SK-MEL-5 (cell line): ENCODE results near the gene LAG3. TPM values are rescaled to one million over a fixed set of nuclear protein-coding genes. Genes with fewer than 3 reads are reported as not detected.

Experiments
- DNase-seq: peaks from one replicate; pipeline ENCODE4 v3.0.0-alpha.2; 2016; ENCODE audit warnings: low read depth, low spot score
- in situ Hi-C: cut with HindIII; loops from 2 replicates; pipeline ENCODE4 v1.10.0; 2016; ENCODE audit warnings: low sequenced_read_pairs, high pct_unique_total_duplicates, low pct_unique_long_range_greater_than_20kb
- total RNA-seq: library from RNA; depleted of rRNA; stranded (reverse); fragments of >200 nt; shearing (Covaris generic); gene quantifications from 2 replicates; pipeline ENCODE4 v1.2.3, GENCODE V29; 2014

The LAG3 gene
- total RNA-seq, 1 experiment from 2014 or later, result not detected

DNA sequence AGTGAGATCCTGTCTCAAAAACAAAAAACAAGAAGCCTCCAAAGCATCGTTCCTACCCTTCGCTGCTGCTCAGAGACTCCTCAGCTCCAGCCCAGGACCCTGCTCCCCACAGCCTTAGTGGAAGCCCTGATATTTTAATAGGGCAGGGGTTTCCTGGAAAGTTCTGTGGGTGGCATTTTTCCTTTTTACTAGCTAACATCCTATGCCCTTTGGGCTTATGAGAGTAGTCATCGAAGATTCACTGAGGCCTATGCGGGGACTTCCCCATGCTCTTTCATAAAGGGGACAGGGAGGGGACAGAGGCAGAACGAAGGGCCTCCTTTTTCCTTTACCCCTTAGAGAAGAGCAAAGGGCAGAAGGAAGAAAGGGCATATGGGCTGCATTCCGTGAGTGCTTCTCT lies 8.3 kb downstream of the LAG3 start:
- in situ Hi-C loops, result no loop called here
- no peak for DNase-seq

DNA sequence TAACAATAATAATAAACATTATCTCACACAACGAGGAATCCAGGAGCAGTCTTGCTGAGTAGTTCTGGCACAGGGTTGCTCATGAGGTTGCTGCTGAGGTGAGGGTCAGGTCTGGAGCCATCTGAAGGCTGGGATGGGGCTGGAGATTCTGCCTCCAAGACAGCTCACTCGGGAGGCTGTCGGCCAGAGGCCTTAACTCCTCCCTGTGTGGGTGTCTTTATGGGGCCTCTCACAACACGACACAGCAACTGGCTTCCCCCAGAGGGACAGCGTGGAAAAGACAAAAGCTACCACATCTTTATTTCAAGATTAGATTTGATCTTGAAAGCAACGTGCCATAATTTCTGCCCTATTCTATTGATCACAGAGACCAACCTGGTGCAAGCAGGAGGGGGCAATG lies 9.8 kb downstream of the LAG3 start:
- DNase-seq, result no peak
- in situ Hi-C loops, result no loop called here

DNA sequence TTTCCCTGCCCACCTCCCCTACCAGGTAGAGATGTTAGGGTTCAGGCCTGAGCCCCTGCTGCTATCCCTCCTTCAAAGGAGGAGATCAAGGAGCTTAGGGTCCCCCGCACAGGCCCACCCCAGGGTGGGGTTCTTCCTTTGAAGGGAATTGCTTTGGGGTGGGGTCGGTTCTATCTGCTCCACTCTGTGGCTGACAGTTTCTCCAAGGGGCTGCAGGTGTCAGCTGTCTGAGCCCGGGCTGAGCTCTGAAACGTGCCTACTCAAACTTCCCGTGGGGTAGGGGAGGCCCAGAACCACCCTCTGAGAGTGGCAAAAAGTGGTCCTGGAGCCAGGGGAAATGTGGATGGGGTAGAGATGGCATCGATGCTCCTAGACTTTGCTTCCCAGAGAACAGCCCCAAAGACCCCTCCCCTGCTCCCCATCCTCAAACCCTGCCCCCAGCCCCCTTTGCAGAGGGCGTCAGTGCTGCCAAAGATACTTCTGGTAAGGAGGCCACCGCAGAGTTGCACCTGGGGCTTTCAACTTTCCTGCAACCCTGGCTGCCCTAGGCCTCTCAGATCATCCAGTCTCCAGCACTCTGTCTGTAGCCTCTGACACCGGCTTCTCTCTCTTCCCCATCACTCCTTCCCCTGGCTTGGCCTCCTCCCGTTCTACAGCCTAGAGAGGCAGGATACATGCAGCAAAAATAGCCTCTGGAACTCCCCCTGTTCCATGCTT lies 10.7 kb downstream of the LAG3 start:
- in situ Hi-C loops, result no loop called here
- no peak for DNase-seq

DNA sequence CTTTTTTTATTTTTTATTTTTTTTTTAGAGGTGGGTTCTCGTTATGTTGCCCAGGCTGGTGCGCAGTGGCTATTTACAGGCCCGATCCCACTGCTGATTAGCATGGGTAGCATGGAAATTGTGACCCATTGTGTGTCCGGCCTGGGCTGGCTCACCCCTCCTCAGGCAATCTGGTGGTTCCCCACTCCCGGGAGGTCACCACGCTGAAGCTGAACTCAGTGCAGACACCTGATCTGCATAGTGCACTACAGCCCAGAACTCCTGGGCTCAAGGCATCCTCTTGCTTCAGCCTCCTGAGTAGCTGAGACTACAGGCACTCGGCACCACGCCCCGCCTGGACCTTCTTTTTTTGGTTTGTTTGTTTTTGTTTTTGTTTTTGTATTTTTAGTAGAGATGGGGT lies 11.5 kb downstream of the LAG3 start:
- DNase-seq, result no peak
- in situ Hi-C loops, result no loop called here

DNA sequence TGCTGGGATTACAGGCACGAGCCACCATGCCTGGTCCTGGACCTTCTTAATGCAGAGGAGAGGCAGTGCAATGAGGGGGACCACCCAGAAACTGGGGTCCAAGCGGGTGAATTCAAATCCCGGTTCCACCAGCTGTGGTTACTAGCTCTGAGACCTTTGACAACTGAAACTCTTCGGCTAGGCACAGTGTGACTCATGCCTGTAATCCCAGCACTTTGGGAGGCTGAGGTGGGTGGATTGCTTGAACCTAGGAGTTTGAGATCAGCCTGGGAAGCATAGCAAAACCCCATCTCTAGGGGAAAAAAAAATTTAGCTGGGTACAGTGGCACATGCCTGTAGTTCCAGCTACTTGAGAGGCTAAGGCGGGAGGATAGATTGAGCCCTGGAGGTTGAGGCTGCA lies 12.0 kb downstream of the LAG3 start:
- in situ Hi-C loops, result no loop called here
- no peak for DNase-seq

DNA sequence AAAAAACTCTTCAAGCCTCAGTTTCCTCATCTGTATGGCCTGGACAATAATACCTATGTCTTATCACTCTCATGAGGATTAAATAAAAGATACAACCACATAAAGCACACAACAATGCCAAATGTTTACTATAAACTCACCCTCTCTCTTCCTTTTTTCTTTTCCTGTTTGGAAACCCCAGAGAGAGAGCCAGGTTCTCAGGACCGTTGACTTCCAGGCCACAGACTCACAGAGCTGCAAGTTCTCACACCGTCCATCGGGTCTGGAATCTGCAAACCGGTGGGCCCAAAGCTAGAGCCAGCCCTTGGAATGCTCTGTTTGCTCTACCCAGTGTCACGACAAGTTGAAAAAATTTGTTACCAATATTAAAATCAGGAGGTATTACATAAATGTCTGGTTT lies 12.4 kb downstream of the LAG3 start:
- DNase-seq, result no peak
- in situ Hi-C loops, result no loop called here

DNA sequence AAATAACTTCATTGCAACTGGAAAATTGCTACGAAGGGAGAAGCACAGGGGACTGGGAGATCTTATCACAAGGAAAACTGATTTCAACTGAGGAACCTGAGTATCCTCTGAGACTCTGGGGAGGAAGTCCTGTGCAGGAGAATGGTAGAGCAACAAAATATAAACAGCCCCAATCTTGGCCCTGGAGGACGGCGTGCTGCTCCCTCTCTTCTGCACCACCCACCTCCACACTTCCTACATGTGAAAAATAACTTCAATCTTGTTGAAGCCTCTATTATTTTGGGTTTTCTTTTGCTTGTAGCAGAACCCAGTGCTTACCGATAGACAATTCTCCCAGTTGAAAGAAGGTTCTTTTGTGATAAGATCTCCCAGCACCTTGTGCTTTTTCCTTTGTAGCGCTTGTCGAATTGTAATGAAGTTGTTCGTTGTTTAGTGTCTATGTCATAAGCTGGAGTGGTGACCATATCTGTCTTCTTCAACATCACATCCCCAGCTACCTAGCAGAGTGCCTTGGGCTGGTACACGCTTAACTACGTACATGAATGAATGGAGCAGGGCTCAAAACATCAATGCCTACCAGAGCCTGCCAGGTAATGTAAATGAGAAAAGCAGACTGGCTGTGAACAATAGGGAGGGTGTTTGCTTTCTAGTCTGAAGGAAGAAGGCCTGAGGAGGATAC lies 14.2 kb downstream of the LAG3 start:
- in situ Hi-C loops, result no loop called here
- DNase-seq, result no peak

DNA sequence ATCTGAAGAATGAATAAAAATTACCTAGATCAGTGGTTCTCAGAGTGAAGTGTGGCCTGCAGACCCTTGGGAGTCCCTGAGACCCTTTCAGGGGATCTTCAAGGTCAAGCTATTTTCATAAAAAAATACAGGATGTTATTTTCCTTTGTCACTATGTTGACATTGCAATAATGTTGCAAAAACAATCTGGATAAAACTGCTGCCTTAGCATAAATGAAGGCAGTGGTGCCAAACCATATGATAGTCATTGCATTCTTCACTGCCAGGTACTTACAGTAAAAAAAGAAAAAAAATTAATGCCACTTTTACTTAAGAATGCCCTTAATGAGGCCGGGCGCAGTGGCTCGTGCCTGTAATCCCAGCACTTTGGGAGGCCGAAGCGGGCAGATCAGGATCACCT lies 15.0 kb downstream of the LAG3 start:
- no peak for DNase-seq
- in situ Hi-C loops, result no loop called here

DNA sequence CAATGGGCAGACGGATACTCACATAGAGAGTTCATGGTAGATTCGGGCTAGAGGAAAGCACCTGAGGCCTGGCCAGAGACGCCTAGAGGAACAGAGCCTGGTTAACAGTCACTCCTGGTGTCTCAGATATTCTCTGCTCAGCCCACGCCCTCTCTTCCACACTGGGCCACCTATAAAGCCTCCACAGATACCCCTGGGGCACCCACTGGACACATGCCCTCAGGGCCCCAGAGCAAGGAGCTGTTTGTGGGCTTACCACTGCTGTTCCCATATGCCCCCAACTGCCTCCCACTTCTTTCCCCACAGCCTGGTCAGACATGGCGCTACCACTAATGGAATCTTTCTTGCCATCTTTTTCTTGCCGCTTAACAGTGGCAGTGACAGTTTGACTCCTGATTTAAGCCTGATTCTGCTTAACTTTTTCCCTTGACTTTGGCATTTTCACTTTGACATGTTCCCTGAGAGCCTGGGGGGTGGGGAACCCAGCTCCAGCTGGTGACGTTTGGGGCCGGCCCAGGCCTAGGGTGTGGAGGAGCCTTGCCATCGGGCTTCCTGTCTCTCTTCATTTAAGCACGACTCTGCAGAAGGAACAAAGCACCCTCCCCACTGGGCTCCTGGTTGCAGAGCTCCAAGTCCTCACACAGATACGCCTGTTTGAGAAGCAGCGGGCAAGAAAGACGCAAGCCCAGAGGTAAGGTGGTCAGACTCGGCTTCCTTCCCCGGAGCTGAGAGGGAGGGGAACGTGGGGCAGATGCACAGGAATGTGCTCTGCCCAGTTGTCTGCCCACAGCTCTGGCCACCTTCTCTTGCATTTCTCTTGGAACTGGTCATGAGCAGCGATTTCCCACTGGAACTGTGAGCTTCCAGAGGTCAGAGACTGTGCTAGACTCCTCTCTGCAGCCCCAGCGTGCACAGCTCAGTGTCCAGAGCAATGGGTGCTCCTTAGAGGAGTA lies 16.9 kb downstream of the LAG3 start, which contains the start of gene CD4:
Gene CD4 (plus strand): TSS at position 557 of the 953 bp plus-strand sequence. CDS start 10,611 bp downstream, outside the sequence.
- in situ Hi-C loops, result no loop called here
- DNase-seq, result no peak

DNA sequence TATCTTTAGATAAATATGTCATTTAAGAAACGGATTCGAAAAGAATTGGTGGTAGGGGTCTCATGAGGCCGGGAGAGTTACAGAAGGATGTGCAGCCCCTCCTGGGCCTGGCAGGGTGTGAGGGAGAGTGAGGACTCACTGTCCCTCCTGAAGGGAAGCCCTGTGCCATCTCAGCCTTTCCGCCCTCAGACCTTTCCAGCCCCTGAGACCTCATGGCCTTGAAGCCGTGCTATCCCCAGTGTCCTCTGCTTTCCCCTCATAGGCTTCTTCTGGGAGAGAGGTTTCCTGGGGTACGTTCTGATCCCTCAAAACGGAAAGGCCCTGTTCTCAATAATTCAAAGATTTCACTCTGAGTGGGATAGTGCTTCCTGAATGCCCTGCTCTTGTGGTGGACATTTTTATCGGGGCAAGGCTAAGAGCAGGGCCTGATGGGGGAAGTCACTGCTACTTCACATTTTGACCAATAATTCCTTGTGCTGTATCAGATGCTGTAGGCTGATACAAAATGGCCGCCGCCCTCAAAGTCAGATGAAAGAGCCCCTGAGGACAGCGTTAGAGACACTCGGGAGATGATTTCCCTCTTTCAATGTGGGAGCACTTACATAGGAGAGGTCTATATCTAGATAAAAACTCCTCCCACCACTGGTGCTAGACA lies 18.3 kb downstream of the LAG3 start:
- in situ Hi-C loops, result no loop called here
- no peak for DNase-seq

DNA sequence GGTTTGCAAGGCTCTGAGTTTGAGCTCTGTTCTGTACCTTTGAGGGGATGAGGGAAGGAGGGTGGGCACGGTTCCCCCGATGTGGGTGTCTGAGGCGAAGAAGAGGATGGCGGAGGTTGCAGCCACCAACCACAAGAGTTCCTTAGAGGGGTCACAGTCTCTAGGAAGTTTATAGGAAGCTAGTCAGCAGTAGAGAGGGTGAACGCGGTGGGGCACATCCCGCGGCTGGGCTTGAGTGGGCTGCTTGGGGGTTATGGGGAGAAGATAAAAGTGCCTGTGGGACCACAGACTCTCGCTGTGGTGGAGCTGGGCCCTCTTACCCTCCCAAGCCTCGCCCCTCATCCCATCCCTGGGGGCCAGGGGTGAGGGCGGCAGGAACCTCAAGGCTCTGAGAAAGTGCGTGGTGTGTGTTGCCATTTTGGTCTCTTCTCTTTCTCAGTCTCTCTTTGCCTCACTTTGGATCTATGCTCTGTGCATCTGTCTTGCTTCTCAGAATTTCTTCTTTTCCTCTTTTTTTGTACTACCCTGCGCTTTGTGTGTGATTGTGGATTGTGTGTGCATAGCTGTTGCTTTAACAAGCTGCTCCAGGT lies 19.7 kb downstream of the LAG3 start:
- in situ Hi-C loops, result no loop called here
- DNase-seq, result no peak

DNA sequence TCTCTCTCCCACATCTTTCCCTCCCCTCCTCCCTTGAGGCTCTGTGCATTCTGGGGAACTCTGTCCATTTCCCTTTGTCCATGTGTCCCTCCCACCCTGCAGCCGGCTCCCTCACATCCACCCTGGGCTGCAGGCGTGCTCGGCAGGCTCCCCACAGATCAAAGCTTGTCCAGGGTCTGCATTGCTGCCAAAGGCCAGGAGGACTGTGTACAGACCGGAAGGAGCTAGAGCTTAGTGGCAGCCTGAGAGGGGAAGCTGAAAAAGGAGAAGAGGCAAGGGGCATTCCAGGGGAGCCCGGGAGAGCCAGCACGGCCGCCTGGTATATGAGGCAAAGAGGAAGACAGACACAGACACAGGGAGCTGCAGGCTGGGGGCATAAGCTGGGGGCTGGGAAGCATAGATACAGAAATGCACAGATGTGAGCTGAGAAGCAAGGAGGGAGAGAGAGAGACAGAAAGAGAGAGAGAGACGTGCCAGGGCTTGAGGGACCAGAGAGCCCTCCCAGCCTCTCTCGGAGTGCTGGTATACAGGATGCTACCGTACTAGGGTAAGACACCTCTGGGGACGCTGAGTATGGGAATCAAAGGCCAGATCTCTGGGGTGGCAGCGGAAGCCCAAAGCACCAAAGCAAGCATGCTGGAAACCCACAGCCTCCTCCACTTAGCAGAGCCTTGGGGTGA lies 20.3 kb downstream of the LAG3 start:
- DNase-seq, result no peak
- in situ Hi-C loops, result no loop called here

DNA sequence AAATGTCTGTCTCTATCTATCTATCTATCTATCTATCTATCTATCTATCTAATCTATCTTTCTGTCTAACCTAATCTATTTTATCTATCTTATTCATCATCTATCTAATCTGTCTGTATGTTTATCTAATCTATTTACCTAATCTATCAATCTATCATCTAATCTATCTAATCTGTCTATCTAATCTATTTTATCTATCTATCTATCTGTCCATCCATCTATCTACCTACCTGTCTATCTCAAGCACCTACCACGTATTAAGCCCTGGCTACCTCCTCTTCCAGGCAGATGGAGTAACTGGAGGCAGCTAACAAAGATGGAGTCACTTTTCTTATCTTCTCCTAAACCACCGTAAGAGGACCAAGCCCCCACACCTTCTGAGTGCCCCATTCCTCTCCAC lies 22.8 kb downstream of the LAG3 start:
- in situ Hi-C loops, result no loop called here
- DNase-seq, result no peak

DNA sequence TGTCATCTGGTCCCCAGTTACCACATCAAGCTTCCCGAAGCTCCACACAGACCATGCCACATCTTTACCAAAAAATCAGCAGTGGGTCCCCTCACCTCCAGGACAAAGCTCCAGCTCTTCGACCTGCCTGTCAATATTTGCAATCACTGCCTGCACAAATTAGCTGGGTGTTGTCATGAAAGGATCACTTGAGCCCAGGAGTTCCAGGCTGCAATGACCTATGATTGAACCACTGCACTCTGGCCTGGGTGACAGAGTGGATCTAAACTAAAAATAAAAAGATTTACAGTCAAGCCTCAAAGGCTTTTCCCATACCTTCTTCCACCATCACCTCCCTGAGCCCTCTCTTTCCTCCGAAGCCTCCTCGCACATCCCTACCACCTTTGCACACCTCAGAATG lies 24.3 kb downstream of the LAG3 start:
- in situ Hi-C loops, result no loop called here
- DNase-seq, result no peak

DNA sequence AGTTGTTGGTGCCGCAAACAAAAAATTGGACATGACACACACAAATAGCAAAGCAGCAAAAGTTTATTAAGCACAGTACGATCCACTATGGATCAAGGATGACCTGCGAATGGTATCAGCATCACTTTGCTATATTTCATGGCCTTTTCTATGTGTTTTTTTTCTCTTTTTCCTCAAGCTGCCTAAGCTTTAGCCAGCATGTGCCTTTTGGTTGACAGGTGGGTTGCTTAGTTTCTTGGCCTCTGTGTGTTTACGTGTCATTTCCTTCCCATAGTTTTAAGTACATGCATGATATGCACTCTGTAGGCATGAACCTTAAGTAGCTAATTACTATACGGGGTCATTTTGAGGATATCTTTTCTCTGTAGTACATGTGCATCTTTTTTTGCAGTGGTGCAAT lies 26.8 kb downstream of the LAG3 start:
- no peak for DNase-seq
- in situ Hi-C loops, result no loop called here

DNA sequence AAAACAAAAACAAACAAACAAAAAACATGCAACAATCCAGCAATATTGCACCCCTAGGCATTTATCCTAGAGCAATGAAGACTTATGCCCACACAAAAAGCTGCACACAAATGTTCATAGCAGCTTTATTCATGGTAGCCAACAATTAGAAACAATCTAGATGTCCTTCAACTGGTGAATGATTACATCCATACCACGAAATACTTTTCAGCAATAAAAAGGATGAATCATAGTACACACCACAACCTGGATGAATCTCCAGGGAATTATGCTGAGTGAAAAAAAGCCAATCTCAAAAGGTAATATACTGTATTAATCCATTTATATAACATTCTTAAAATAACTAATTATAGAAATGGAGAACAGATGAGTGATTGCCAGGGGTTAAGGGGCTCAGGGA lies 34.9 kb downstream of the LAG3 start:
- DNase-seq, result no peak
- in situ Hi-C loops, result no loop called here

DNA sequence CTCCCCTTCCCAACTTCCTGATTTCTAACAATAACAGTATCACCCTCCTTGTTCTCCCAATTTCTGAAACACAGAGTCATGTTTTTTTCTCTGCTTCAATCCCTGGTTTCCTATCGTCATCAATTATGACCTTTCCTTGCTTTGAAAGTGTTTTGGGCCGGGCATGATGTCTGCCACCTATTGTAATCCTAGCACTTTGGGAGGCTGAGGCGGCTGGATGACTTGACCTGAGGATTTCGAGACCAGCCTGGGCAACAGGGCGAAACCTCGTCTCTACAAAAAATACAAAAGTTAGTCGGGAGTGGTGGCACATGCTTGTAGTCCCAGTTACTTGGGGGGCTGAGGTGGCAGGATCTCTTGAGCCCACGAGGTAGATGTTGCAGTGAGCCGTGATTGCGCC lies 36.7 kb downstream of the LAG3 start:
- in situ Hi-C loops, result no loop called here
- DNase-seq, result no peak
